Suprapubic skin (tissue), 4 donors: ENCODE data around the gene MT1M. TPM values are rescaled to one million over a fixed set of nuclear protein-coding genes. Genes with fewer than 3 reads are reported as not detected.
"Not testable (repeated sequence)": the region's sequence is repeated elsewhere in the genome, so short reads cannot be mapped to it uniquely, and the experiment has no call there.

Experiments
- DNase-seq, 2 donors: peaks; one replicate each; pipeline ENCODE4 v3.0.0-alpha.2; 2019; ENCODE audit warnings: low spot score in 2 of 2
- H3K27ac ChIP-seq: fragments of 200-600 bp; sonication (generic); one replicate; pipeline ENCODE4 v1.5.1; 2019
- H3K27me3 ChIP-seq: fragments of 200-600 bp; sonication (generic); one replicate; pipeline ENCODE4 v1.5.1; 2019
- H3K36me3 ChIP-seq: fragments of 200-600 bp; sonication (generic); one replicate; pipeline ENCODE4 v1.5.1; 2019
- H3K4me1 ChIP-seq: fragments of 200-600 bp; sonication (generic); one replicate; pipeline ENCODE4 v1.5.1; 2019
- H3K4me3 ChIP-seq: fragments of 200-600 bp; sonication (generic); one replicate; pipeline ENCODE4 v1.5.1; 2019; ENCODE audit warnings: mild to moderate bottlenecking
- H3K9me3 ChIP-seq: fragments of 200-600 bp; sonication (generic); one replicate; pipeline ENCODE4 v1.5.1; 2019
- CTCF ChIP-seq, 2 donors: fragments of 200-600 bp in 1 of 2; fragments of 450-650 bp in 1 of 2; sonication (generic) in 1 of 2; IDR thresholded peaks; one replicate each; pipeline ENCODE4 v1.5.1; 2016 to 2019; ENCODE audit warnings: antibody characterized with exemption in 2 of 2, mild to moderate bottlenecking in 1 of 2, moderate library complexity in 1 of 2
- EP300 ChIP-seq: sonication (generic); formaldehyde crosslinking; IDR thresholded peaks from one replicate; pipeline ENCODE4 v1.6.1; 2017; ENCODE audit warnings: antibody characterized with exemption
- POLR2A ChIP-seq, 2 donors: fragments of 450-650 bp; IDR thresholded peaks; one replicate each; pipeline ENCODE4 v1.6.1; 2017; ENCODE audit warnings: antibody characterized with exemption in 2 of 2, mild to moderate bottlenecking in 2 of 2, moderate library complexity in 2 of 2
- POLR2AphosphoS5 ChIP-seq, 3 donors: sonication (generic); formaldehyde crosslinking; IDR thresholded peaks; one replicate each; pipeline ENCODE4 v1.6.1; 2017; ENCODE audit warnings: antibody characterized with exemption in 3 of 3
- WGBS: methylation state at CpG from one replicate; pipeline ENCODE4 v1.1.5; 2018; 5-methylcytosine and 5-hydroxymethylcytosine counted together
- total RNA-seq, 4 donors: library from RNA; depleted of rRNA; stranded (reverse); fragments of >200 nt; gene quantifications; one replicate each; pipeline ENCODE4 v1.1.0, GENCODE V29; 2016

MT1M gene
- total RNA-seq, 4 donors from 2014 or later = 13.6 to 41.7 (median 20.5) TPM

DNA sequence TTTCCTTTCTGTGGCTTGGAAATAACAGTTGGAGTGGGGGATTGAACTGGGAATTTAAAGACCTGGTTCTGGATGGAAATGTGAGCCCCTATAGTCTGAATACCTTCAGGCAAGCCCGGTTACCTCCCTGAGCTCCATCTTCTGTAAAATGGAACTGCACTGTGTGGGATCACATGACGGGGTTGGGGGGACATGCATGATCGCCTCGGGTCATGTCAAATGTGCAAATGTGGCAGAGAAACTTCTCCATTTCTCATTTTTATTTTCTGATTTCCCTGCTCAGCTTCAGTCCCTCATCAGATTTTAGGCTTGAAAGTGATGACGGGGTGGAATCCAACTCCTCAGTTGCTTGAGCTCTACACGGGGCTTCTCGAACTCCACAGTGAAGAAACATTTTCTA lies 20.8 kb downstream of the MT1M start:
- no peak for DNase-seq
- H3K9me3 ChIP-seq = no peaks in the 10 kb centered on the region
- H3K36me3 ChIP-seq = no peaks in the 10 kb centered on the region
- no peak overlapping the region for H3K4me3 ChIP-seq
- 76% methylated on average over 7 of the region's 7 CpGs for WGBS
- H3K27me3 ChIP-seq = peaks cover 13% of the 10 kb centered on the region
- no peak overlapping the region for H3K27ac ChIP-seq
- H3K4me1 ChIP-seq = peaks cover 12% of the 10 kb centered on the region
- no peak for TF ChIP-seq EP300
- no peak for TF ChIP-seq CTCF (IDR thresholded peaks at IDR 0.05)
- no peak for TF ChIP-seq POLR2A (IDR thresholded peaks at IDR 0.05)
- no peak for TF ChIP-seq POLR2AphosphoS5 (IDR thresholded peaks at IDR 0.05)

DNA sequence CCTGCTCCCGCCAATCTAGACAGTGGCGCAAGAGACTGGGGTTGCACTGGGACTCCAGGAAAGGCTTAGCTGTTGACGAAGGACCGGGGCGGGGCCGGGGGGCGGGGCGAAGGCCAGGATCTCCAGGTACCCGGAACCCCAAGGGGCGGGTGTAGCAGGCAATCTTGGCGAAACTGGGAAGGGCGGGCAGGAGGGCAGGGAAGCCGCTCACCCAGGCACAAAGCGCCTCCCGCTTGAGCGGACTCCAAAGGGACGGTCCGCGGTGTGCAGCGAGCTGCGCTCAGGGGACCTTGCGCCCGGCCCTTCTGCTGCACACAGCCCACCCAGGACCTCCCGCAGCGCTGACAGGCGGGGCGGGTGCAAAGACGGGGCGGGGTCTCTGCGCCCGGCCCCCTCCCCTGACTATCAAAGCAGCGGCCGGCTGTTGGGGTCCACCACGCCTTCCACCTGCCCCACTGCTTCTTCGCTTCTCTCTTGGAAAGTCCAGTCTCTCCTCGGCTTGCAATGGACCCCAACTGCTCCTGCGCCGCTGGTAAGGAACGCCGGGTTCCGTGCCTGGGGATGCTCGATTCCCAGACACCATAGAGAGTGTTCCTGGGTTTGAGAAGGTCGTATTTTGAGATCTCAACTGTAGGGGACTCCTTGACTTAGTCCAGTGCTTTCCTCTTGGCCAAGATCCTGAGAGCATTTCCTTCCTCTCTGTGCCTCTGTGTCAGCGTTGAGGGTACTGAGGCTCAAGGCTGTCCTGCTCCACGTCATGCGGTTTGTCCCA lies 25.3 kb downstream of the MT1M start, which contains the start of gene MT1F:
TSS of gene MT1F (plus strand) at position 405 of the 772 bp plus-strand sequence. CDS start at position 505, 100 bp downstream.
- peak; percentile 90 to 91 for DNase-seq
- TF ChIP-seq POLR2AphosphoS5 (IDR thresholded peaks at IDR 0.05) = no peak
- TF ChIP-seq POLR2A (IDR thresholded peaks at IDR 0.05) = peak in 1 of 2 donors; percentile 15
- Histone ChIP-seq H3K9me3 (no peaks in the 10 kb centered on the region), H3K36me3 (no peaks in the 10 kb centered on the region), H3K4me1 (peaks cover 19% of the 10 kb centered on the region), H3K4me3 (peak within 1 kb of the TSS; percentile 66), H3K27ac (peak within 1 kb of the TSS; percentile 56), H3K27me3 (peaks cover 8% of the 10 kb centered on the region)
- WGBS = 2% methylated on average over 19 of the region's 46 CpGs

DNA sequence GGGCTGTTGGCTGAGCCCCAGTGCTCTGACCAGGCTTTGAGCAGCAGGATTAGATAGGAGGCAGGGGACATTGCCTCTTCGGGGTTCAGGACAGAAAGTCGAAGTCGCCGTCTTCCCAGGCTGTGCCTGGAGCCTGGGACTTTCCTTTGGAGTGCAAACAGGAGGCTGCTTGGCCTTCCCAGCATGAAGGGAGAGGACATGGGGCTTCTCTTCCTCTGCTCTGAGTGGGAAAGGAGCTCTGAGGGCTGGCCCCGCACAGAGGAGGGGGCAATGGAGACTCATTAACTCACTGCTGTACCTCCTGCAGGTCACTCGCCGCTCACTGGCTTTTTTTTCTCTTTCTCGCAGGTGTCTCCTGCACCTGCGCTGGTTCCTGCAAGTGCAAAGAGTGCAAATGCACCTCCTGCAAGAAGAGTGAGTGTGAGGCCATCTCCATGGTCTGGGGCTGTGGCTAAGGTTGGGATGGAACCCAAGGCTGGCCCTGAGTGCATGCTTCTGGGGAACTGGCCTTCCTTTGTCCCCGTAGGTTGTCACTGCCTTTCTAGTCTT lies 25.9 kb downstream of the MT1M start:
- peak overlapping the region; percentile 66 for H3K4me3 ChIP-seq
- peaks cover 25% of the 10 kb centered on the region for H3K4me1 ChIP-seq
- DNase-seq = peak in 1 of 2 donors; percentile 77
- H3K27me3 ChIP-seq = peaks cover 15% of the 10 kb centered on the region
- no peaks in the 10 kb centered on the region for H3K36me3 ChIP-seq
- H3K27ac ChIP-seq = no peak overlapping the region
- TF ChIP-seq POLR2A (IDR thresholded peaks at IDR 0.05) (no peak), EP300 (no peak), CTCF (IDR thresholded peaks at IDR 0.05) (no peak), POLR2AphosphoS5 (IDR thresholded peaks at IDR 0.05) (no peak)
- no peaks in the 10 kb centered on the region for H3K9me3 ChIP-seq
- WGBS = 53% methylated on average over 8 of the region's 10 CpGs

GRCh38 chr16:56662357-56663354 lies 30.2 kb downstream of the MT1M start:
- 31% methylated on average over 38 of the region's 48 CpGs for WGBS
- Histone ChIP-seq H3K4me3 (peak overlapping the region; percentile 10), H3K27ac (no peak overlapping the region), H3K36me3 (no peaks in the 10 kb centered on the region), H3K4me1 (peaks cover 31% of the 10 kb centered on the region), H3K9me3 (no peaks in the 10 kb centered on the region), H3K27me3 (peaks cover 30% of the 10 kb centered on the region)
- TF ChIP-seq POLR2AphosphoS5 (IDR thresholded peaks at IDR 0.05) = no peak
- TF ChIP-seq CTCF (IDR thresholded peaks at IDR 0.05) = no peak
- TF ChIP-seq EP300 = no peak
- no peak for TF ChIP-seq POLR2A (IDR thresholded peaks at IDR 0.05)
- DNase-seq = no peak

DNA sequence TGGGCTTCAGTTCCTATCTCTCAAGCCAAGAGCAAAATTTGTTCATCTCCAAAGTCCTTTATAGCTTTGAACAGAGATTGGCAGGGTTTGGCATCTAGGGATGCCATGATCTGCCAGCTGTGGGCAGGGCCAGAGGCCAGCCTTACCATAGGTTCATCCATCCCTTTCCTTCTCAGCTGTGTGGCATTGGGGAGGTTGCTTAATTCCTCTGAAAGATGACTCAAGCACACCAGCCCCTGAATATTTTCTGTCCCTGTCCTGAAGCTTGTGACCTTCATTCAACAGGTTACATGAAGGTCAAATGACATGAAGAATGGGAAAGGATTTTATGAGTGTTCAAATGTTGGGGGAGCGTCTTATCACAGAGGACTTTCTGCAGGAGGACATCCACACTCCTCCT lies 32.0 kb downstream of the MT1M start:
- Histone ChIP-seq H3K9me3 (no peaks in the 10 kb centered on the region), H3K27ac (no peak overlapping the region), H3K27me3 (peaks cover 44% of the 10 kb centered on the region), H3K4me1 (peaks cover 37% of the 10 kb centered on the region), H3K36me3 (no peaks in the 10 kb centered on the region), H3K4me3 (no peak overlapping the region)
- TF ChIP-seq CTCF (IDR thresholded peaks at IDR 0.05) (no peak), POLR2AphosphoS5 (IDR thresholded peaks at IDR 0.05) (no peak), EP300 (no peak), POLR2A (IDR thresholded peaks at IDR 0.05) (no peak)
- no peak for DNase-seq
- 94% methylated on average over 1 of the region's 1 CpG for WGBS

DNA sequence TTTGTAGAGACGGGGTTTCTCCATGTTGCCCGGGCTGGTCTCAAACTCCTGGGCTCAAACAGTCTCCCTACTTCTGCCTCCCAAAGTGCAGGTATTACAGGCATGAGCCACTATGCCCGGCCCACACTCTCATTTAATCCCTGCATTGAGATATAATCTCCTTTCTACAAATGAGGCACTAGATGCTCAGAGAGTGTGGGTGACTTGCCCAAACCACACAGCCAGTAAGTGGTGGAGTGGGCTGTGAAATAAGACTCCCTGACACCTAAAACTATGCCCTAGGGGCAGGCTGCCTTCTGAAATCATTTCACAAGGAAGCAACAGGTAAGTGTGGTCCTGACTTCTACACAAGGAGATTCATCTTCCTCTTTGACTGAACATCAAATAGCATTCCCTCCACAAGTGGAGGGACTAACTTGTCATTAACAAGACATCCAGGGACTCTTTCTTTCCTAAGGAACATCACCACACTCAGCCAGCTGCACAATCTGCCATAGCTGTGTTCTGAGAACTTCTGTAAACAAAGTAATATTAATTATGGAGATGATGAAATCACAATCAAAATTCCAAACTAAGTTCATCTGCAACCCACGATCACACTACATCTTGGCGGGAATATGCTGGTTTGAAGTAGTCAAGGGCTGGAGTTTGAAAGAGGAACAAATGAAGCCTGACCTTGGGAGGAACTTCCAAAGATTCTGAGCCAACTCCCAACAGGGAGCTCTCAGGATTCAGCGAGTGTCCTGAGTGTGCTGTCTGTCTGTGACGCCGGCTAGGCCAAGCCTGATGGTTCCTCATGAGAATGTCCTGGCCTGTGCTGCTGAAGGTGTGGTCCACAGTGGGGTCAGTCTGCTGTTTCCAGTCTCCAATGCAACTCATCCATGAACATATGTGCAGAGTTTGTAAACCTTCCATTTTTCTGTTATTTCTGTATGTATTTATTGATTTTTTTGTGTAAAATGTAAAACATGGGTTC lies 33.1 kb downstream of the MT1M start:
- H3K9me3 ChIP-seq, DNase-seq, H3K4me3 ChIP-seq, H3K36me3 ChIP-seq, H3K27ac ChIP-seq: not testable (repeated sequence)
- Histone ChIP-seq H3K27me3 (peaks cover 54% of the 10 kb centered on the region), H3K4me1 (peaks cover 46% of the 10 kb centered on the region)
- 62% methylated on average over 8 of the region's 8 CpGs for WGBS
